NB4 (cell line): ENCODE data around the gene NDC1.
"Not testable (repeated sequence)": the region's sequence is repeated elsewhere in the genome, so short reads cannot be mapped to it uniquely, and the experiment has no call there.

ENCODE experiments used
- DNase-seq: peaks from one replicate; pipeline ENCODE4 v3.0.0; 2010; ENCODE audit warnings: low read depth
- H3K4me3 ChIP-seq: one replicate; pipeline ENCODE4 v1.5.1; 2011; ENCODE audit warnings: mild to moderate bottlenecking, low read depth, low read length, moderate library complexity
- CTCF ChIP-seq: IDR thresholded peaks from one replicate; pipeline ENCODE4 v1.5.1; 2012; ENCODE audit warnings: low read depth, low read length
- MAX ChIP-seq: IDR thresholded peaks from 2 replicates; pipeline ENCODE4 v1.6.1; 2011; ENCODE audit warnings: low read depth, low read length
- MYC ChIP-seq: IDR thresholded peaks from 2 replicates; pipeline ENCODE4 v1.6.1; 2011; ENCODE audit warnings: low read depth, low read length
- POLR2A ChIP-seq: IDR thresholded peaks from 2 replicates; pipeline ENCODE4 v1.6.1; 2011; ENCODE audit warnings: mild to moderate bottlenecking; ENCODE audit not compliant: insufficient read length; ENCODE audit errors: extremely low read depth

NDC1 gene, protein sequence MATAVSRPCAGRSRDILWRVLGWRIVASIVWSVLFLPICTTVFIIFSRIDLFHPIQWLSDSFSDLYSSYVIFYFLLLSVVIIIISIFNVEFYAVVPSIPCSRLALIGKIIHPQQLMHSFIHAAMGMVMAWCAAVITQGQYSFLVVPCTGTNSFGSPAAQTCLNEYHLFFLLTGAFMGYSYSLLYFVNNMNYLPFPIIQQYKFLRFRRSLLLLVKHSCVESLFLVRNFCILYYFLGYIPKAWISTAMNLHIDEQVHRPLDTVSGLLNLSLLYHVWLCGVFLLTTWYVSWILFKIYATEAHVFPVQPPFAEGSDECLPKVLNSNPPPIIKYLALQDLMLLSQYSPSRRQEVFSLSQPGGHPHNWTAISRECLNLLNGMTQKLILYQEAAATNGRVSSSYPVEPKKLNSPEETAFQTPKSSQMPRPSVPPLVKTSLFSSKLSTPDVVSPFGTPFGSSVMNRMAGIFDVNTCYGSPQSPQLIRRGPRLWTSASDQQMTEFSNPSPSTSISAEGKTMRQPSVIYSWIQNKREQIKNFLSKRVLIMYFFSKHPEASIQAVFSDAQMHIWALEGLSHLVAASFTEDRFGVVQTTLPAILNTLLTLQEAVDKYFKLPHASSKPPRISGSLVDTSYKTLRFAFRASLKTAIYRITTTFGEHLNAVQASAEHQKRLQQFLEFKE

DNA sequence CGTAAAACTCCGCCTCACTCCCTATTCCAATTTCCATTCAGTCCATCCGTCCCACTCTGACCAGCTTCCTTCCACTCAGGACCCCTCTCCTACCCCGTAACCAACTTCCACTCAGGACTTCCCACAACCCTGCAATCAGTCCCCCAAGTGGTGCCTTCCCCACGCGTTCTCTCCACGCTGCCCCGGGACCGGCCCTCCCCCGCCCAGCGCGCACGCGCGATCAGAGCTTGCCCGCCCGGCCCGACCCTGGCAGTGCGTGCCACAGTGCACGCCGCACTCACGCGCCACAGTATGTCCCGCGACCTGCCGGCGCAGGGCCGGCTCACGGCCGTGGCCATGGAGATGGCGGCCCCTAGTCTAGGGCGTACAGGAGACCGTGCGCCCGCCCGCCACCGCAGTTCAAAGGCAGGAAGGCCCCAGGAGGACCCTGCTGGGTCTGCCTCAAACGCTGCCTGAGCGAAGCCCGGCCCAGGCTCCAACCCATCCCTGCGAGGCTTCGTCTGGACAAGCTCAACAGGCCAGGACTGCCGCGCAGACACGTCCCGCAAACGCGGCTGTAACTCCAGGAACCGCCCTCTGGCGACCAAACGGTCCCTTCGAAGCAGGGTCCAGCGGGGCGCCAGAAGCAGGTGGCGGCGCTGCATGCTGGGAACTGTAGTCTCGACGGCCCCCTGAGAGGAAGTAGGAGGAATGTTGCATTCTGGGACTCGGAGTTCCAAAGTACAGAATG is at the start of gene NDC1:
Gene NDC1 (minus strand): TSS at position 373 of the 730 bp plus-strand sequence. CDS start 35 bp downstream, at position 338.
- peak within 1 kb of the TSS; percentile 100 for H3K4me3 ChIP-seq
- DNase-seq, result peak; percentile 97
- no peak for TF ChIP-seq CTCF
- TF ChIP-seq MYC, result peak; percentile 90
- peak; percentile 43 for TF ChIP-seq POLR2A
- TF ChIP-seq MAX, result peak; percentile 58

DNA sequence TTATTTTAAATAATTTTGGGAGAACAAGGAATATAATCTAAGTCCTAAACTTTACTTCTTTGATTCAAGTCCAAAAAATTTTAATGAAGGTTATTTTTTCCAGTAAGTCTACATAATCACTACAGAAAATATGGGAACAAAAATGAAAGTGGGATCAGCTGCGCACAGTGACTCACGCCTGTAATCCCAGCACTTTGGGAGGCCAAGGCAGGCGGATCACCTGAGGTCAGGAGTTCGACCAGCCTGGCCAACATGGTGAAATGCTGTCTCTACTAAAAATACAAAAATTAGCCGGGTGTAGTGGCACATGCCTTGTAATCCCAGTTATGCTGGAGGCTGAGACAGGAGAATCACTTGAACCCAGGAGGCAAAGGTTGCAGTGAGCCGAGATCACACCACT is 45.5 kb upstream of the NDC1 start:
- H3K4me3 ChIP-seq, DNase-seq: not testable (repeated sequence)

DNA sequence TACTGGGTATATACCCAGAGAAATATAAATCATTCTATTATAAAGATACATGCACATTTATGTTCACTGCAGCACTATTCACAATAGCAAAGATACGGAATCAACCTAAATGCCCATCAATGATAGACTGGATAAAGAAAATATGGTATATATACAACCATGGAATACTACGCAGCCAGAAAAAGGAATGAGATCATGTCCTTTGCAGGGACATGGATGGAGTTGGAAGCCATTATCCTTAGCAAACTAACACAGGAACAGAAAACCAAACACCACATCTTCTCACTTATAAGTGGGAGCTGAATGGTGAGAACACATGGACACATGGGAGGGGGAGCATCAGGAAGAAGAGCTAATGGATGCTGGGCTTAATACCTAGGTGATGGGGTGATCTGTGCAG is 43.8 kb upstream of the NDC1 start:
- not testable (repeated sequence) for H3K4me3 ChIP-seq

DNA sequence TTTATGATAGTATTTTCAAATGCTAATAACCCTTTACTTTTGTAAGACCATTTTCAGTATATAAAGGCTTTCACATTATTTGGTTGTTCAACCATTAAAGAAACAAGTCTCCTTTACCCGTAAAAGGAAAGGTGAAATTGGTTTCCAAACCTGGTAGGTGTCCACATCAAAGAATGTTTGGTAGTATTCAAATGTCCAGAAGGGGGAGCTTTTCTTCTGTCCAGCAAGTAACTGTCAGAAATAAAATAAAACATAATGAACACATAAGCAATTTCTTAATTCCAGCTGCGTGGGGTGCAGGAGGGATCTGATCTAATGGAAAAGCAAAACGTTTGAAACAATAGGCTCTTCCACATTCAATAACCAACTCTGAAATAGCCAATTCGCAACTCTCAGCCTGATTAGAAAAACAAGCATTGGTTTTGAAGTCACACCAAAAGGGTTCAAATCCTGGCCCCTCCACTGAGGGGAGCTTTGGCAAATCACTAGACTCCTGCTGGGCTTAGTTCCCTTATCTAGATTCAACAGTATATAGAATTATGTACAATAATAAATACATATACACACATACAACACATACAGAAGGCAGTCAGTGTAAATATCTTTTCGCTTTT is 40.5 kb upstream of the NDC1 start:
- no peak overlapping the region for H3K4me3 ChIP-seq
- DNase-seq, result peak; percentile 57
- no peak for TF ChIP-seq POLR2A
- no peak for TF ChIP-seq MAX
- no peak for TF ChIP-seq MYC
- TF ChIP-seq CTCF, result peak; percentile 28

More for the DNA sequence above, 43.8 kb upstream of the NDC1 start:
- DNase-seq, result not testable (repeated sequence)

- H3K4me3 ChIP-seq, DNase-seq: not testable (repeated sequence)
These were observed 37.1 kb upstream of the NDC1 start for GRCh38 chr1:53875150-53875549.

- no peak overlapping the region for H3K4me3 ChIP-seq
- no peak for DNase-seq
- TF ChIP-seq POLR2A (no peak), CTCF (no peak), MAX (no peak), MYC (no peak)
These were observed 33.8 kb upstream of the NDC1 start for GRCh38 chr1:53871773-53872484.

- H3K4me3 ChIP-seq, result no peak overlapping the region
- TF ChIP-seq CTCF (no peak), MAX (no peak), POLR2A (no peak), MYC (no peak)
- no peak for DNase-seq
These were observed 33.1 kb upstream of the NDC1 start for GRCh38 chr1:53871221-53871620.
